Measurements from ENCODE around the gene TSC22D3.
"Not testable (repeated sequence)": the region's sequence is repeated elsewhere in the genome, so short reads cannot be mapped to it uniquely, and the experiment has no call there.

The TSC22D3 gene

DNA sequence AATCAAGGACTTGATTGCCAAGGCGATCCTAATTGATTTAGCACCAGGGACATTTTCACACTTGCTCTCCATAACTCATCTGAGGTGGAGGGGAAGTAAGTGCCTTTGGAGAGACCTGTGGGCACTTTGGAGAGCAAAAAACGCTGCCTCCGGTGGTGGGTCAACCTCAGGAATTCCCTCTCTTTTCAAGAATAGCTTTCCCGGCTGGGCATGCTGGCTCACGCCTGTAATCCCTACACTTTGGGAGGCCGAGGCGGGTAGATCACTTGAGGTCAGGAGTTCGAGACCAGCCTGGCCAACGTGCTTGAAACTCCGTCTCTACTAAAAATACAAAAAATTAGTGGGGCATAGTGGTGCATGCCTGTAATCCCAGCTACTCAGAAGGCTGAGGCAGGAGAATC, 98.1 kb downstream of the TSC22D3 start:
- DNase-seq: no peak

DNA sequence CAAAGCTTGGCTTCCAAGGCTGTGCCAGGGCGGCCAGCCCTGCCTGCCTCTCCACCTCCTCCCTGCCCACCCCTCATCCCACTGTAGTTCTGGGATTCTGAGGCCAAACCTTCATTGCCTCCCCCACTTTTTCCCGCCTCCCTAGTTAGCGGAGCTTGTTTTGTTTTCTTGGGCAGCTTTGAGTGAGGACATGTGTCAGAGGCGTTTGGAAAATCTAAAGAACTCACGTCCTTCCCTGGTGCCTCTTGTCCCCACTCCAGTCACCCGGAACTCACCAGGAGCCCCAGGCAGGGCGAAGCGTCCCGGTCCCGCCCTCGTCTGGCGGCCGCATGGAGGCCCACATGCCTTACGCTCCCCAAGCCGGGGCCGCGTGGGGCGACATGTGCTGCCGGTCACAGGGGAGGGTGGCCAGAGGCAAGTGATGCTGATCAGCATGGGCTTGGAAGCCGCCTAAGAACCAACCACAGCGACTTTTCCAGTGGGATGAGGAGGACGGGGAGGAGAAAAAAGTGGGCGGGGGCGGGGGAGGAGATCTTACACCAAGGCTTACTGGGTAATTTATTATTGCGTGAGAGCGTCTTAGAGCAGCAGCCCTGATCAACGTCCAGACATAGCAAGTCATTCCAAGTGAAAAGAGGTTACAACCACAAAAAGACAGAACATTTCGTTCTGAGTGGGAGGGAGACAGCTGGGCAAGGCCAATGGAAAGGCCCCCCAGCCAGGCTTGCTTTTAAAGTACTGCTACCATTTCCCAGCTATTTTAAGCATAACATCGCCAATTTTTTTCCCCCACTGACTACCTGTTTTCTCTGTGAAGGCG, 98.8 kb downstream of the TSC22D3 start:
- DNase-seq: no peak

DNA sequence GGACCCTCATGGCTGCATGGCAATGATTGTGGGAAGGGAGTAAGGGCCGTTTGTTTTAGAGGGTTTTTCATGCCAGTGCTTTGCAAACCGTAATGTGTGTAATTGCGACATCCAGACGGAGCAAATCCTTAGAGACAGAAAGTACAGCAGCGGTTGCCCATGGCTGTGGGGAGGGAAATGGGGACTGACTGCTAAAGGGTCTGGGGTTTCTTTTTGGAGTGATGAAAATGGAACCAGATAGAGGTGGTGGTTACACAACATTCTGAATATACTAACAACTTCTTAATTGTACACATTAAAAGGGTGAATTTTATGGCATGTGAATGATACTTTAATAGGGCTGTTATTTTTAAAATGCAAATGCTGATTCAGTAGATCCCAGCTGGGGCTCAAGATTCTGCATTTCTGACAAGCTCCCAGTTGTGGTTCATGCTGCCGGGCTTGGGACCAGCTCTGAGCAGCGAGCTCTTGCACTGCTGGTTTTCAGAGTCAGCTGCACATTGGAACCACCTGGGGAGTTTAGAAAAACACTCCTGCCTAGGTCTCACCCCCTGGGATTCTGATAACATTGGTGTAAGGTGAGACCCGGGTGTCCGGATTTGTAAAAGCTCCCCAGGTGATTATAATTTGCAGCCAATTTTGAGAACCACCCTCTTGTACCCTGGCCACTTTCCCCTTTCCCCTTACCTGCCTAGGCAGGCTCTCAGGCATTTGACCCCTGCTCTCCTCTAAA, 99.6 kb downstream of the TSC22D3 start:
- DNase-seq: no peak

DNA sequence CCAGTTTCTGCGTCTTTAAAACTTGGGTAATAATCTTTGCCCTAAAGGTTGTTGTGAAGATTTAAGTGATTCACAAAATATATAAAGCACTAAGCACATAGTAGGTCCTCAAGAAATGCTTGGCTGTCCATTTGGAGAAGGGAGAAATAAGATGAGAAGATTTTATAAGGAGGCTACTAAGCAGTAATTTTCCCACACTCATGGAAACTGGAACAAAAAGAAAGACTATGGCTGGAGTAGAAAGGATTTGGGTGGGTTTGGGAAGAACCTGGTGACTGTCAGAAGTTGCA, 100.3 kb downstream of the TSC22D3 start:
- no peak for DNase-seq

DNA sequence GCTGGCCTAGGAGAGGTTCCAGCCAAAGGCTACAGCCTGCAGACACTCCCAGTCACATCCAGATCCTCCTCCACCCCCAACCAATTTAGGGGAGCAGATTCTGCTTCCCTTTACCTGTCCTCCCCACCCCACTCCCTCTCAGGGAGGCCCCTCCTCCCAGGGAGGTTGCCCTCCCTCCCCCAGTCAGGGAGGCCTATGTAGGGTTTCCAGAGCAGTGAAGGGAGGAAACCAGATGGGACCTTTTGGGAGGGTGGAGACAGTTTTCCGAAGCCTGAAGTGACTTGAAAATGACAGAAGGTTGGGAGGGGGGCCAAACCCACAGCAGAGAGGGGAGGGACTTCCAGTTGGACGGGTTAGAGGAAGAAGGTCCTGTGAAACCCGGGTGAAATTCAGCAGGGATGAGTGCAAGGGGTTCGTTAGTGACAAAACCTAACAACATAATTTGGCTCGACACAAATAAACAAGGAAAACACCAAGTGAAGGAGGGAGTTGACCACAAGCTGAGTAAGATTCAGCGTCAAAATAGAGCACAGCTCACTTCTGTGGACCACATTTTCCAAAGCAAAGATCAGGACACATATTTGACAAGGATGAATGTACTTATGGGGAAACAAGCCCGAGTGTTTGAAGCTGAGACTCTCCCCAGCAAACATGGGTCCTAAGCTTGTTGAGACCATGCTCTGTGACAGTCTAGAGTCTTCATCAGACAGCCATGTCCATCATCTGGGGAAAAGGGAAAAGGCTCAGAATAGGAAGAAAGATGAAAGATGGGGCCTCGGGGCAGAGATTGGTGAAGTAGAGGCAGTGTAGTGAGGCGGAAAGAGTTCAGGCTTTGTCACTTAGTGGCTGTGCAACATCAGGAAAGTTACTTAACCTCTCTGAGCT, 100.9 kb downstream of the TSC22D3 start:
- DNase-seq: no peak

DNA sequence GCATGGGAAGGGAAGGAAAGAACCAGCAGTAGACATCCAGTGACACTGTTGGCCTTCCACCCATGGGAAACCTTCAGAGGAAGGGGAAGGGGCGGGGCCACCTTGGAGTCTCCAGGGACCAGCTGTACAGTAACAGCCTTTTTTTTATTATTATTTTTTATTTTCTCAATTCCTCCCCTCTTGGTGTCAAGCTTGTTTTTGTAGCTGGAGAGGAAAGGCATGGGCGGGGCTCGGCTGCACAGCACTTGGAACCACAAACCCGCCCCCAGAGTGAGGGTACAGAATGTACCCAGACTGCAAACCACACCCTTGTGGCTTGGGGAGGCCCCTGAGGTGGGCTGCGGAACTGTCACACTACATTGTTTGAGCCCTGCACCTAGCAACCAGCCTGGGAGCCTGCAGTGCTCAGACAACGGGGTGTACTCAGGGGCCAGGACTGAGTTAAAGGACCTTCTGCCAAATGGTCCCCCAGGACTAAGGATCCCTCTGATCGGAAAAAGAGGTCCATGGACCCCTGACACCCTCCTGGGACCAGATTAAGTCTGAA, 101.6 kb downstream of the TSC22D3 start:
- peak; percentile 76 for DNase-seq

DNA sequence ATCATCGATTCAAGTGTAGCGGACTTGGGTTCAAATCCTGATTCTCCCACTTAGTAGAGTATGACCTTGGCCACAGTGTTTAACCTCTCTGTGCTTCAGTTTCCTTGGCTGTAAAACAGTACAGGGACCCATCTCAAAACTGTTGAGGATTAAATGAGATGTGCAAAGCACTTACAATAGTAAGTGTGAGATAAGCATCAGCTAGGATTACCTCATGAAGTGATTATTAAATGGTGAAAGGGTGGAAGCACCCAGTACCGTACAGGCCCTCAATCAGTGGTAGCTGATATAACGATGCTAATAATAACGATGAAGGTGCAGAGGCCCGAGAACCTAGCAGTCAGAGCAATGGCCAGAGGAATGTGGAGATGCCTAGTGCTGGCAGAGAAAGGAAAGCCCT, 102.2 kb downstream of the TSC22D3 start:
- DNase-seq: no peak

DNA sequence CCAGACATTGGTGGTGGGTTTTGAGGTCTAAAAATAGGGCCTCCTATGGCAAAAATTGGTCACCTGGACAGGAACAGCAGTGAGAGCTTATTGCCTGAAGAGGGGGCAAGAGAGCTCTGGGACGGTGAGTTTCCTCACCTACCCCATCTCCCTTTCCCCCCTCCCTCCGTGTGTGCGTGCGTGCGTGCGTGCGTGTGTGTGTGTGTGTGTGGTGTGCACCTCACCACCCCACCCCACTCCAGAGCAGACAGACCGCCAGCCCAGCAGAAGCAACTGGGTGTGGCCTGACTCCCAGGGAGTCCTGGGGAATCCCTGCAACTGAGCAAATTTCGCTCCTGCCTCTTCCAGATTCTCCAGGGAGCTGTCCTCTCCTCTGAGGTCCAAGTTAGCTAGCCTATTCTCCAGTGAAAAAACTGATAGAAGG, 102.6 kb downstream of the TSC22D3 start:
- DNase-seq: peak; percentile 18

DNA sequence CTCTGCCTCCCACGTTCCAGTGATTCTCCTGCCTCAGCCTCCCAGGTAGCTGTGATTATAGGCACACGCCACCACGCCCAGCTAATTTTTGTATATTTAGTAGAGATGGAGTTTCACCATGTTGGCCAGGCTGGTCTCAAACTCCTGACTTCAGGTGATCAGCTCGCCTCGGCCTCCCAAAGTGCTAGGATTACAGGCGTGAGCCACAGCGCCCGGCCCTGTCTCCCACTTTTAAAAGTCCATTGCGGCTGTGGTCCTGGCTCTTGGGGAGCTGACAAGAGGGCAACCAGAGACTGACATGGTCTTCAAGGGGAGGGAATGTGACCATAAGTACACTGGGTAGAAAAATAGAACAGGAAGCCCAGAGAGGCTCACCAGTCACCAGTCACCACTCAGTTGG, 104.3 kb downstream of the TSC22D3 start:
- not testable (repeated sequence) for DNase-seq

DNA sequence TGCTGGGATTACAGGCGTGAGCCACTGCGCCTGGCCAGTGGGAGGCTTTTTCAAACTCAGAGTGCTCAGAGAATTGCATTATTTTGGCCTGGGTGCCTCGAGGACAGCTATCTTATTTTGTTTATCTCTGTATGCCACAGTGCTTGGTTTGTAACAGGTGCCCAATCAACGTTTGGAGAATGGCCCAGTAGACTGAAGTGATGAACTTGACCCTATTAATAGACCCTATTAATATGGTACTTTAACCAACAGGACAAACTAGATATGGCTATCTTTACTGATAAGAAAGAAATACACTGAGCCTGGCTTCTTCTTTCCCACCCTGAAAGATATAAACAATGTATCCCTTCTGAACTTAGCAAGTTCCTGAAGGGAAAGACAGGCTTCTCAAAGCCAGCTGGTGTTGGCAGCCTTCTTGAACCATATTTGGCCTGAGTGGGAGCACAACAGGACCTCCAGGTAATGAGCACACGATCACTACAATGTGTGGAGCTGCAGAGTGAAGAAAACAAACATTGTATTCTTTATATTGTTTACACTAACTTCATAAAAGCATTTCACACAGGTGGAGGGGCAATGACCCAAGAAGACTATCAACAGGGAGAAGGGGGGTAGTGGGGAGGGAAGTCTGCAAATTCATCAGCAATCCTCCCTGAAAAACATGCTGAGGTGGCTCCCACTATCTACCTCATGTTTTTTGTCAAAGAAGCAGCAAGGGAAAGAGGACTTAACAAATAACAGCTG, 105.5 kb downstream of the TSC22D3 start:
- DNase-seq: no peak

DNA sequence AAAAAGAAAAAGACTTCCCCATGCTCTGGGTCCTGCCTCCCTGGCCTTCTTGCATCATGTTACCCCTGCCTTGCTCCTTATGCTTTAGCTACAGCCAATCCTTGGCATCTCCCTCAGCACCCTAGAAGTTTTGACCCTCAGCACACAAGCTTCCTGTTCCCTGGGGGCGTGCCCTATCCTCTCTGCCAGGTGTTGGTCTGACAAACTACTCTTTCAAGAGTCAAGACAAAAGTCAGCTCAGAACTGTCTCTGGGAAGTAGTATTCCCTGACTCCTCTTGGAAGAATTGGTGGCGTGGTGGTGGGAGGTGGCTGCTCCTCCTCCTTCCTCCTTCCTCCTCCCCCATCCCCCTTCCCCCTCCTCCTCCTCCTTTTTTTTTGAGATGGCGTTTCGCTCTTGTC, 106.3 kb downstream of the TSC22D3 start:
- no peak for DNase-seq

DNA sequence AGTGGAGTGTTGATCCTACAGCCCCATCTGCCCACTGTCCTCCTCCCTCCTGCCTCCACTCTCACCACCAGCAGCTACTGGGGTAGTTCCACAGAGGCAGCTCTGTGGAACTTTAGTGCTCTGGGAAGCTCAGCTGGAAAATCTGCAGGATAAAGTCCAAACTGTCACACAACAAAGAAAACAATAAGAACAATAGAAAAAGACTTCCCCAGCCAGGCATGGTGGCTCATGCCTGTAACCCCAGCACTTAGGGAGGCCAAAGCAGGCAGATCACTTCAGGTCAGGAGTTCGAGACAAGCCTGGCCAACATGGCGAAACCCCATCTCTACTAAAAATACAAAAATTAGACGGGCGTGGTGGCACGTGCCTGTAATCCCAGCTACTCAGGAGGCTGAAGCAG, 106.9 kb downstream of the TSC22D3 start:
- DNase-seq: not testable (repeated sequence)

DNA sequence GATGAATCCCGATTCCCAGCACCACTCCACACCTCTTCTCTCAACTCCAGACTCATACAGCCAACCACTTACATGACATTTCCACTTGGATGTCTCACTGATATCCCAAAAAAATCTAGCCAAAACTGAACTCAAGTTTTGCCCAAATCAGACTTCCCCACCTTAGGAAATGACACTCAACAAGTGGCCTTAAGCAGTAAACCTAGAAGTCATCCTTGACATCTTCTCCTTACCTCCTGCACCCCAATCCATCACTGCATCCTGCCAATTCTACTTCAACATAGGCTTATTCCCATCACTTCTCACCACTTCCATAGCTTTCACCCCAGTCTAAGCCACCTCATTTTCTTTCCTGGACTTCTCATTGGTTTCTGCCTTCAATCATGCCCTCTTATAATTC, 108.2 kb downstream of the TSC22D3 start:
- DNase-seq: no peak

DNA sequence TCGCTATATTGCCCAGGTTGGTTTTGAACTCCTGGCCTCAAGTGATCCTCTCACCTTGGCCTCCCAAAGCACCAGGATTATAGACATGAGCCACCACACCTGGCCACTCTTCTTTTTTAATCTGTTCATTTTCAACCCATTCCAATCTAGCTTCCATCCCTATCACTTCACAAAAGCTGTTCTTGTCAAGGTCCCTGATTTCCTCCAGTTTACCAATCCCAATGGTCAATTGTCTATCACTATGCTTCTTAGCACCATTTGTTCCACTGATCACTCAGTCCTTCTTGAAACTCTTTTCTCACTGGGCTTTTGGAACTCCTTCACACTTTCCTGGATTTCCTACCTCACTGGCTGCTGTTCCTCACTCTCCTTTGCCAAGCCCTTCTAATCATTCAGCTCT, 108.7 kb downstream of the TSC22D3 start:
- DNase-seq: no peak
